ENCODE results near the gene SIAH2. TPM values are rescaled to one million over a fixed set of nuclear protein-coding genes. Genes with fewer than 3 reads are reported as not detected.

The SIAH2 gene
- total RNA-seq, 4 donors from 2014 or later: 21.4 to 42.6 (median 32.9) TPM

- Histone ChIP-seq H3K9me3 (no peaks in the 10 kb centered on the region), H3K27ac (no peak overlapping the region), H3K4me1 (no peaks in the 10 kb centered on the region), H3K4me3 (no peak overlapping the region), H3K36me3 (no peaks in the 10 kb centered on the region), H3K27me3 (no peaks in the 10 kb centered on the region)
- no peak for DNase-seq
- TF ChIP-seq POLR2A (IDR thresholded peaks at IDR 0.05): no peak
- no peak for TF ChIP-seq CTCF (IDR thresholded peaks at IDR 0.05)
Measured at GRCh38 chr3:150783920-150784746, 21.2 kb upstream of the SIAH2 start.

GRCh38 chr3:150783316-150783715, 20.3 kb upstream of the SIAH2 start:
- Histone ChIP-seq H3K27ac (no peak overlapping the region), H3K27me3 (no peaks in the 10 kb centered on the region), H3K4me3 (no peak overlapping the region), H3K4me1 (no peaks in the 10 kb centered on the region), H3K9me3 (no peaks in the 10 kb centered on the region), H3K36me3 (no peaks in the 10 kb centered on the region)
- TF ChIP-seq POLR2A (IDR thresholded peaks at IDR 0.05) (no peak), CTCF (IDR thresholded peaks at IDR 0.05) (no peak)
- no peak for DNase-seq

- Histone ChIP-seq H3K4me1 (no peaks in the 10 kb centered on the region), H3K9me3 (no peaks in the 10 kb centered on the region), H3K27ac (no peak overlapping the region), H3K36me3 (no peaks in the 10 kb centered on the region), H3K4me3 (no peak overlapping the region), H3K27me3 (no peaks in the 10 kb centered on the region)
- no peak for DNase-seq
- TF ChIP-seq POLR2A (IDR thresholded peaks at IDR 0.05) (no peak), CTCF (IDR thresholded peaks at IDR 0.05) (no peak)
Measured at GRCh38 chr3:150779402-150779858, 16.5 kb upstream of the SIAH2 start.

- Histone ChIP-seq H3K27ac (no peak overlapping the region), H3K36me3 (no peaks in the 10 kb centered on the region), H3K4me1 (no peaks in the 10 kb centered on the region), H3K4me3 (no peak overlapping the region), H3K27me3 (no peaks in the 10 kb centered on the region), H3K9me3 (no peaks in the 10 kb centered on the region)
- no peak for DNase-seq
- no peak for TF ChIP-seq POLR2A (IDR thresholded peaks at IDR 0.05)
- no peak for TF ChIP-seq CTCF (IDR thresholded peaks at IDR 0.05)
Measured at GRCh38 chr3:150778793-150779401, 15.9 kb upstream of the SIAH2 start.

GRCh38 chr3:150775001-150775599, 12.1 kb upstream of the SIAH2 start:
- DNase-seq: no peak
- TF ChIP-seq POLR2A (IDR thresholded peaks at IDR 0.05) (no peak), CTCF (IDR thresholded peaks at IDR 0.05) (no peak)

More at GRCh38 chr3:150775001-150775599, 12.1 kb upstream of the SIAH2 start:
- Histone ChIP-seq H3K36me3 (no peaks in the 10 kb centered on the region), H3K27me3 (no peaks in the 10 kb centered on the region), H3K4me3 (no peak overlapping the region), H3K9me3 (no peaks in the 10 kb centered on the region), H3K4me1 (no peaks in the 10 kb centered on the region), H3K27ac (no peak overlapping the region)

All from Peyer's patch (tissue), 4 donors.